LNCaP clone FGC (cell line): ENCODE data around the gene TARS3.

Experiments used
- DNase-seq: peaks from one replicate; pipeline ENCODE4 v3.0.0-alpha.2; 2011; ENCODE audit warnings: low read depth
- H3K4me3 ChIP-seq: 2 replicates; pipeline ENCODE4 v1.5.1; 2011; ENCODE audit warnings: mild to moderate bottlenecking, low read depth, low read length, control low read depth
- TF ChIP-seq, protein P1 (sequence below): IDR thresholded peaks from 2 replicates; pipeline ENCODE4 v1.5.1; 2012; ENCODE audit warnings: mild to moderate bottlenecking; ENCODE audit not compliant: control insufficient read depth, insufficient read depth; ENCODE audit errors: extremely low read depth

Gene TARS3

DNA sequence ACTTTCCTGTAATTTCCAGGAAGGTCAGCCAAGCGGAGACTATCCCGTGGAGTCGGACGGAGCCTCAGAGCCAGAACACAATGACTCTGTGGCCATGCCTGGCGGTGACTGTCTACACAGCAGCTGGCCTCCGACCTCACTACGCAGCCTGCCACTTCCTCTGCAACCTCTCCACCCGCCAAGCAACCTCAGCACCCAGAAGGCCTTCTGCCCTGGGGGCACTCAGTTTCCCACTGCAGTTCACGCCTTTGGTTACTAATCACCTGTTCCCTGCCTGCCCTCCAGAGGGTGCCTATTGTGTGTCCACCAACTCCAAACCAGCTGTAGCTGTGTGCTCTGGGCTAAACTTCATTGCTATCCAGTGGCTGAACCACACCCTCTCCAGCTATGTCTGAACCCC lies 116.1 kb downstream of the TARS3 start:
- TF ChIP-seq, protein P1, sequence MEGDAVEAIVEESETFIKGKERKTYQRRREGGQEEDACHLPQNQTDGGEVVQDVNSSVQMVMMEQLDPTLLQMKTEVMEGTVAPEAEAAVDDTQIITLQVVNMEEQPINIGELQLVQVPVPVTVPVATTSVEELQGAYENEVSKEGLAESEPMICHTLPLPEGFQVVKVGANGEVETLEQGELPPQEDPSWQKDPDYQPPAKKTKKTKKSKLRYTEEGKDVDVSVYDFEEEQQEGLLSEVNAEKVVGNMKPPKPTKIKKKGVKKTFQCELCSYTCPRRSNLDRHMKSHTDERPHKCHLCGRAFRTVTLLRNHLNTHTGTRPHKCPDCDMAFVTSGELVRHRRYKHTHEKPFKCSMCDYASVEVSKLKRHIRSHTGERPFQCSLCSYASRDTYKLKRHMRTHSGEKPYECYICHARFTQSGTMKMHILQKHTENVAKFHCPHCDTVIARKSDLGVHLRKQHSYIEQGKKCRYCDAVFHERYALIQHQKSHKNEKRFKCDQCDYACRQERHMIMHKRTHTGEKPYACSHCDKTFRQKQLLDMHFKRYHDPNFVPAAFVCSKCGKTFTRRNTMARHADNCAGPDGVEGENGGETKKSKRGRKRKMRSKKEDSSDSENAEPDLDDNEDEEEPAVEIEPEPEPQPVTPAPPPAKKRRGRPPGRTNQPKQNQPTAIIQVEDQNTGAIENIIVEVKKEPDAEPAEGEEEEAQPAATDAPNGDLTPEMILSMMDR, result no peak

DNA sequence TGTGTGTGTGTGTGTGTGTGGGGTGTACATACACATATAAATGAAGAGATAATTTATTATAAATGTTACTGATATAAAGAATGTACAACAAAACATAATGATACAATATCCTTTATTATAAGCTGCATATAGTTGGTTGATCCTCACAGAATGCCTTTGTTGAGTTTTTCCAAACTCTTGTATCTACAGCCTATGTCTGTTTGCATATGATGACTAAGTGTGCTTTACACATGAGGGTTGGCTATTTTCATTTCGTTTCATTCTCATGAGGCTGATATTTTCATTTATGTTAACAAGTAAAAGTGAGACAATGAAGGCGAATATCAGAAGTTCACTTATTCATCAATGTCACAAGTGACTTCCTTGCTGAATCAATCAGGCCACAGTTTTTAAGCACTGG lies 117.2 kb downstream of the TARS3 start:
- TF ChIP-seq, protein P1, result no peak
- no peak overlapping the region for H3K4me3 ChIP-seq
- no peak for DNase-seq

More for the DNA sequence above, 116.1 kb downstream of the TARS3 start:
- no peak for DNase-seq
- H3K4me3 ChIP-seq, result no peak overlapping the region

DNA sequence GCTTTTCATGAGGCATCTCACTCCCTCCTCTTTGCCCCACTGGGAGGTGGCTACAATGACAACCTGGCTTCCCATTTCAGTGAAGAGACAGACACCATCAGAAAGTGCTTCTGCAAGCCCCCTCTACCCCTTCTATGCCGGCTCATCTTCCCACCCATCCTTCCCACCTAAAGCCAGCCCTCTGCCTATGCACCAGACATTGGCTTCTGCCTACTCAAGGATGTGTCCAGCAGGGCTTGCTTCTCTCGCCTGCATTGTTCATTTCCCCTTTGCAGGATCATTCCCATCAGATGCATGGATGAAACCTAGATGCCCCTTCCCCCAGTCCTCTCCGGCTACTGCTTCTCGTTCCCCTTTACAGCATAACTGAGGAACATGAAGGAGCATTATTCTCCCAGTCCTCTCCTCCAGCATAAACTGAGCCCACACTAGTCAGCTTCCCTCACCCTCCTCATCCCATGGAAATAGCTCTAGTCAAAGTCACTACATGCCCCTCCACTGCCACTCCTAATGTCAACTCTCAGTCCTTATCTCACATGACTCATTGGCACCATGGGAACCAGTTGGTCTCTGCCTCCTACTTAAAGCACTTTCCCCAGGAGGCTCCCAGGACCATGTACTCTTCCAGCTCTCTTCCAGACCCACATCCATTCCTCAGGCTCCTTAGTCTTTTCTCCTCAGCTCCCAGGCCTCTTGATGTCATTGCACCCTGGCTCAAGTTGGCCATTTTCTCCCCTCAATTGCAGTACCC lies 120.0 kb downstream of the TARS3 start:
- TF ChIP-seq, protein P1, result no peak
- DNase-seq, result no peak
- H3K4me3 ChIP-seq, result no peak overlapping the region
